ENCODE measurements around the gene MESD. TPM values are rescaled to one million over a fixed set of nuclear protein-coding genes. Genes with fewer than 3 reads are reported as not detected.
A peak's percentile ranks its signal among the peaks of the same experiment; 100 is the strongest.

Gene MESD
- polyA plus RNA-seq, 1 donor from 2014 or later, result 16.3 TPM

- Histone ChIP-seq H3K9me2 (ENCODE audit: insufficient read depth, low read length) (no peaks in the 10 kb centered on the region), H4K20me1 (ENCODE audit: insufficient read depth) (no peaks in the 10 kb centered on the region), H3K9me3 (ENCODE audit: low read length) (no peaks in the 10 kb centered on the region), H3F3A (ENCODE audit: insufficient read depth, low read length, poor library complexity, severe bottlenecking) (no peaks in the 10 kb centered on the region), H3K79me2 (replicated peaks; ENCODE audit: insufficient read depth, low read length) (peaks cover 23% of the 10 kb centered on the region), H3K36me3 (ENCODE audit: insufficient read depth, low read length) (no peaks in the 10 kb centered on the region), H3K27ac (ENCODE audit: low read length) (no peak overlapping the region), H3K4me2 (ENCODE audit: low read length) (no peak overlapping the region), H2AFZ (ENCODE audit: low read depth, low read length) (no peak overlapping the region), H3K27me3 (ENCODE audit: insufficient read depth, low read depth, low read length) (no peaks in the 10 kb centered on the region), H3K9ac (ENCODE audit: low read length) (no peak overlapping the region), H3K4me3 (ENCODE audit: low read length) (peak overlapping the region; percentile 92)
- TF ChIP-seq EP300 (conservative IDR thresholded peaks at IDR 0.05; ENCODE audit: poor library complexity, severe bottlenecking), result no peak
Observed at GRCh38 chr15:81003097-81003350, 13.4 kb upstream of the MESD start.

DNA sequence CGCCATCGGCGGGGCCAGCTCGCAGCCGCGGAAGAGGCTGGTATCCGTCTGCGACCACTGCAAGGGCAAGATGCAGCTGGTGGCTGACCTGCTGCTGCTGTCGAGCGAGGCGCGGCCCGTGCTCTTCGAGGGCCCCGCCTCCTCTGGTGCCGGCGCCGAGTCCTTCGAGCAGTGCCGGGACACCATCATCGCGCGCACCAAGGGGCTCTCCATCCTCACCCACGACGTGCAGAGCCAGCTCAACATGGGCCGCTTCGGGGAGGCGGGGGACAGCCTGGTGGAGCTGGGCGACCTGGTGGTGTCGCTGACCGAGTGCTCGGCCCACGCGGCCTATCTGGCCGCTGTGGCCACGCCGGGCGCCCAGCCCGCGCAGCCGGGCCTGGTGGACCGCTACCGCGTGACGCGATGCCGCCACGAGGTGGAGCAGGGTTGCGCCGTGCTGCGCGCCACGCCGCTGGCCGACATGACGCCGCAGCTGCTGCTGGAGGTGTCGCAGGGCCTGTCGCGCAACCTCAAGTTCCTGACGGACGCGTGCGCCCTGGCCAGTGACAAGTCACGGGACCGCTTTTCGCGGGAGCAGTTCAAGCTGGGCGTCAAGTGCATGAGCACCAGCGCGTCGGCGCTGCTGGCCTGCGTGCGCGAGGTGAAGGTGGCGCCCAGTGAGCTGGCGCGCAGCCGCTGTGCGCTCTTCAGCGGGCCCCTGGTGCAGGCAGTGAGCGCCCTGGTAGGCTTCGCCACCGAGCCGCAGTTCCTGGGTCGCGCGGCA lies 12.9 kb upstream of the MESD start:
- Histone ChIP-seq H3F3A (ENCODE audit: insufficient read depth, low read length, poor library complexity, severe bottlenecking) (no peaks in the 10 kb centered on the region), H3K27me3 (ENCODE audit: insufficient read depth, low read depth, low read length) (no peaks in the 10 kb centered on the region), H3K9me2 (ENCODE audit: insufficient read depth, low read length) (no peaks in the 10 kb centered on the region), H3K36me3 (ENCODE audit: insufficient read depth, low read length) (no peaks in the 10 kb centered on the region), H2AFZ (ENCODE audit: low read depth, low read length) (no peak overlapping the region), H4K20me1 (ENCODE audit: insufficient read depth) (no peaks in the 10 kb centered on the region), H3K9ac (ENCODE audit: low read length) (peak overlapping the region; percentile 90), H3K79me2 (replicated peaks; ENCODE audit: insufficient read depth, low read length) (peaks cover 23% of the 10 kb centered on the region), H3K4me3 (ENCODE audit: low read length) (peak overlapping the region; percentile 92), H3K9me3 (ENCODE audit: low read length) (no peaks in the 10 kb centered on the region), H3K27ac (ENCODE audit: low read length) (no peak overlapping the region), H3K4me2 (ENCODE audit: low read length) (no peak overlapping the region)
- TF ChIP-seq, protein P1, sequence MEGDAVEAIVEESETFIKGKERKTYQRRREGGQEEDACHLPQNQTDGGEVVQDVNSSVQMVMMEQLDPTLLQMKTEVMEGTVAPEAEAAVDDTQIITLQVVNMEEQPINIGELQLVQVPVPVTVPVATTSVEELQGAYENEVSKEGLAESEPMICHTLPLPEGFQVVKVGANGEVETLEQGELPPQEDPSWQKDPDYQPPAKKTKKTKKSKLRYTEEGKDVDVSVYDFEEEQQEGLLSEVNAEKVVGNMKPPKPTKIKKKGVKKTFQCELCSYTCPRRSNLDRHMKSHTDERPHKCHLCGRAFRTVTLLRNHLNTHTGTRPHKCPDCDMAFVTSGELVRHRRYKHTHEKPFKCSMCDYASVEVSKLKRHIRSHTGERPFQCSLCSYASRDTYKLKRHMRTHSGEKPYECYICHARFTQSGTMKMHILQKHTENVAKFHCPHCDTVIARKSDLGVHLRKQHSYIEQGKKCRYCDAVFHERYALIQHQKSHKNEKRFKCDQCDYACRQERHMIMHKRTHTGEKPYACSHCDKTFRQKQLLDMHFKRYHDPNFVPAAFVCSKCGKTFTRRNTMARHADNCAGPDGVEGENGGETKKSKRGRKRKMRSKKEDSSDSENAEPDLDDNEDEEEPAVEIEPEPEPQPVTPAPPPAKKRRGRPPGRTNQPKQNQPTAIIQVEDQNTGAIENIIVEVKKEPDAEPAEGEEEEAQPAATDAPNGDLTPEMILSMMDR (IDR thresholded peaks at IDR 0.05; ENCODE audit: poor library complexity, severe bottlenecking), result no peak
- TF ChIP-seq MXI1 (conservative IDR thresholded peaks at IDR 0.05; ENCODE audit: poor library complexity, severe bottlenecking), result no peak

DNA sequence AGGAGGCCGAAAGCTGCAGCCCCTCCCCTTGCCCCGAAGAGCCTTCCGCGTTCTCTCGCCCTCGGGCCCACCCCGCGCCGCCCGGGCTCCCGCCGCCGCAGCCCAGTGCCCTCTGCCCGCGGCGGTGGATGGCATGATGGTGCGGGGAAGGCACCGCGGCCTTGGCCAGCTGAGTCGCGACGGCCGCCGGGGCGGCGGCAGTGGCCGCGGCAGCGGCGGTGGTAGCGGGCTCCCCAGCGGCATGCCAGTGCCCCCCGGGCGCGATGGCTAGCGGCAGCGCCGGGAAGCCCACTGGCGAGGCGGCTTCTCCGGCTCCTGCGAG lies 12.4 kb upstream of the MESD start:
- Histone ChIP-seq H3K4me3 (ENCODE audit: low read length) (peak overlapping the region; percentile 92), H2AFZ (ENCODE audit: low read depth, low read length) (no peak overlapping the region), H3K9ac (ENCODE audit: low read length) (peak overlapping the region; percentile 90)

More for the DNA sequence above, 12.4 kb upstream of the MESD start:
- Histone ChIP-seq H3K9me3 (ENCODE audit: low read length) (no peaks in the 10 kb centered on the region), H3K4me2 (ENCODE audit: low read length) (peak overlapping the region; percentile 25), H4K20me1 (ENCODE audit: insufficient read depth) (no peaks in the 10 kb centered on the region), H3K36me3 (ENCODE audit: insufficient read depth, low read length) (no peaks in the 10 kb centered on the region), H3F3A (ENCODE audit: insufficient read depth, low read length, poor library complexity, severe bottlenecking) (no peaks in the 10 kb centered on the region), H3K9me2 (ENCODE audit: insufficient read depth, low read length) (no peaks in the 10 kb centered on the region), H3K27ac (ENCODE audit: low read length) (no peak overlapping the region), H3K27me3 (ENCODE audit: insufficient read depth, low read depth, low read length) (no peaks in the 10 kb centered on the region), H3K79me2 (replicated peaks; ENCODE audit: insufficient read depth, low read length) (peaks cover 23% of the 10 kb centered on the region)
- TF ChIP-seq, protein P1 (IDR thresholded peaks at IDR 0.05; ENCODE audit: poor library complexity, severe bottlenecking), result no peak
- TF ChIP-seq RAD21 (conservative IDR thresholded peaks at IDR 0.05), result no peak
- no peak for TF ChIP-seq REST (IDR thresholded peaks at IDR 0.05; ENCODE audit: borderline replicate concordance)
- no peak for TF ChIP-seq TAF1 (IDR thresholded peaks at IDR 0.05; ENCODE audit: low read depth)
- TF ChIP-seq EZH2 (IDR thresholded peaks at IDR 0.05; ENCODE audit: borderline replicate concordance, insufficient read depth, low read length, poor library complexity, severe bottlenecking), result no peak
- TF ChIP-seq SMC3 (conservative IDR thresholded peaks at IDR 0.05; ENCODE audit: poor library complexity), result no peak
